Stimulated activated CD8-positive, alpha-beta memory T cell treated with anti-CD3 and anti-CD28 coated beads, Interleukin-12 subunit alpha, Interleukin-12 subunit beta, amount 100 ng/mL, for 4 hours (primary cell): ENCODE measurements around the gene TICRR.

ENCODE experiments used
- DNase-seq: peaks from one replicate; pipeline ENCODE4 v3.0.0-alpha.2; 2020; ENCODE audit warnings: low read depth

The TICRR gene

DNA sequence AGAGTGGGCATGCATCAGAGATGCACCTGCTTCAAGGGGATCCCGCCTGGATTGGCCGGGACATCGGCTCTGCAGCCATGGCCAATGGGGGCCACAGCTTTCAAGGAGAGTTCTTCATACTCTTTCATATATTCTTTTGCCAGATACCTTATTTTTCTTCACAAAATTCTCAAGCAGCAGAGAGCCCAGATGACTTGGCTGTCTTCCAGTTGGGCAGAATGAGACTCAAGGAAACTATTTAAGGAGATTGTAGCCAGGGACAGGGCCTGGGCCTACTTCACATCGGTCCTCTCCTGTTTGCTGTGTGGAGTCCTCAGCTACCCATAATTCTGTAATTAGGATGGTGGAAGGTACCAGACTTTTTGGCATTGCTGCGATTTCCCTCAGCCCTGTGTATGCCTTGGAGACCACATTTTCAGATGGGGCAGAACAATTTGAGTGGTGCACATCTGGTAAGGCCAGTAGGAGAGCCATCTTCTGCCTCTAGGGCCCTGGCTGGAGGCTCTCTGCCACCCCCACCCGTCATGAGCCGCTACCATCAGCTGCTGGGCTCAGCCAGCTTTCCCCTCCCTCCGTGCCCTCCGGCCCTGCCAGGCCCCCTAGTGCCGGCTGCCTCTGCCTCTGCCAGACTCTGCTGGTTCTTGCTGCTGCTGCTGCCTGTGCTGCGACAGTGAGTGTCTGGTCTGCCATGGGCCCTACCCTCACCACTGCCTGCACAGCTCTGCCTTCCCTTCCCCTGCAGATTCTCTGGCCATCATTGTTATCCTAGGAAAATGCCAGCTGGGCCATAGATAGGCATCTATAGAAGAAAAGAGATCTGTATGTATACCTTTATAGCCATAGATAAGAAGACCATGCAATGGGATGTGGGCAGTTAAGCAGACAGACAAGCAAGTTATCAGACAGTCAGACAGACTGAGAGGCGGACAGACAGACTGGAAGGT lies 97.2 kb downstream of the TICRR start:
- no peak for DNase-seq

DNA sequence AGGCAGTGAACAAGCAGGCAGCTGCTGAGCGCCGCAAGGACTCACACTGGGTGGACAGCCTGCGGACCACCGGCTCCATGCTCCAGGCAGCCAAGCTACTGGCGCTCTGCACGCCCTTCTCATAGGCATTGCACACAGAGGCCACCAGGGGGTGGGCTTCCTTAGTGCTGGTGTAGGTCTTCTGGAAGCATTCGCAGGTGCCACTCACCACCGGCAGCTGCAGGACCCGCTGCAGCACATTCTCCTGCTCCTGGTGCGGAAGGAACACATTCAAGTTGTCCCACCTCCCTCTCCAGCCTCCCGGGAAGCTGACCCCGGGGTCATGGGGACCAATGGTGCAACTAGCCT lies 97.9 kb downstream of the TICRR start:
- DNase-seq, result no peak

DNA sequence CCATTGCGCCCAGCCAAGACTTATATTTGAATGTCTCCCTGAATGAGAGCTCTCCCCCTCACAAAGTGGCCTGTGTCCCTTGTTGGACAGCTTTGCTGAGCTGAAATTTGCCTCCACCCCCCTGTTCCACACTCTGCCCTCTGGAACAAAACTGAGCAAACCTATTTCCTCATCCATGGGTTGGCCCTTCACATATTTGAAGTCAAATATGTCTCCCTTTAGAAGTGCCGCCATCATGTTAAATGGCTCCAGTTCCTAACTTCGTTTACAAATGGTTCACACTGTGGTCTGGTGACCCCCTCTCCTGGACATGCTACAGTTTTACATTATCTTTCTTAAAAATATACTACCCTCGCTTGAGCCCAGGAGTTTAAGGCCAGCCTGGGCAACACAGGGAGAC lies 99.3 kb downstream of the TICRR start:
- no peak for DNase-seq

DNA sequence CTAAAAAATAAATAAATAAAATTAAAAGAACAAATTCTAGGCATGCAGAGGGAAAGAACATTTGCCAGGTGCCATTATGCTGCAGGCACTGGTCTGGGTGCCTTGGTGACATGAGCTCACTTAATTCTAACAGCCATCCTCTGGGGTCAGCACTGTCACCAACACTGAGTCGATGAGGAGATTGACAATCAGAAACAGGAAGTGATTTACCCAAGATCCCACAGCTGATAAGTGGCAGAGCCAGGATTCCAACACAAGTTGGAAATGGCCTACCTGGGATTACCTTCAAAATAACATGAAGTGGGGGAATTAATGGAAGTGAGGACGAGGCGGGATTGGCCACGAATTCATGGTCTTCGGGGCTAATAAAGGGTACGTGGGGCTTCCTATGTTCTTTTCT lies 100.3 kb downstream of the TICRR start:
- DNase-seq, result no peak

DNA sequence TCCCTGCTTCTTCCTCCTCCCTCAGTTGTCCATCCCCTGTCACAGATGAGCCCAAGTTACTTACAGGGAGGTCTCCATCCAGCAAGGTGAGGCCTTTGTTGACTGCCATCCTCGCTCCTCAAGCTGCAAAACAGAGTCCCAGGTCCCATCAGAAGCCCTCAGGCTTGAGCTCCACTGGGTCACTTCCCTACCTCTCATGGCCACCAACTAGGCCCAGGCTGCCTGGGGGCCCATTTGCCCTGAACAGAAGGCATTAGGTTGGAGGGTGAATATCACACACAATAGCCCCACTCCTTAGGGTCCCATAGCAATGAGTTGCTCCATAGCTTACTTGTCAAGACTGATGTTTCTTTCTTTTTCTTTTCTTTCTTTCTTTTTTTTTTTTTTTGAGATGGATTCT lies 102.1 kb downstream of the TICRR start:
- no peak for DNase-seq
